GM18502 (cell line): ENCODE measurements around the gene GID8.

Experiments
- ATAC-seq: cut with Tn5 transposase; IDR thresholded peaks from one replicate; pipeline ENCODE4 v1.9.1; 2021; ENCODE audit warnings: mild to moderate bottlenecking; ENCODE audit not compliant: unreplicated experiment, poor library complexity

The GID8 gene

GRCh38 chr20:62966212-62967148 lies 28.5 kb downstream of the GID8 start:
- ATAC-seq: no peak

- no peak for ATAC-seq
These were observed 29.2 kb downstream of the GID8 start for GRCh38 chr20:62967149-62967501.

- ATAC-seq: no peak
These were observed 29.8 kb downstream of the GID8 start for GRCh38 chr20:62967628-62968351.

GRCh38 chr20:62968378-62969178 lies 30.6 kb downstream of the GID8 start:
- ATAC-seq: no peak

- ATAC-seq: no peak
These were observed 31.3 kb downstream of the GID8 start for GRCh38 chr20:62969179-62969760.

GRCh38 chr20:62969939-62970306 lies 32.0 kb downstream of the GID8 start:
- no peak for ATAC-seq

GRCh38 chr20:62970307-62971210 lies 32.6 kb downstream of the GID8 start:
- no peak for ATAC-seq

- no peak for ATAC-seq
These were observed 33.4 kb downstream of the GID8 start for GRCh38 chr20:62971211-62971949.

GRCh38 chr20:62971950-62972844 lies 34.2 kb downstream of the GID8 start:
- ATAC-seq: peak; percentile 76

- ATAC-seq: no peak
These were observed 35.1 kb downstream of the GID8 start for GRCh38 chr20:62972845-62973745.

GRCh38 chr20:62975251-62975760 lies 37.4 kb downstream of the GID8 start:
- ATAC-seq: no peak

GRCh38 chr20:62975812-62976508 lies 38.0 kb downstream of the GID8 start:
- ATAC-seq: no peak

- no peak for ATAC-seq
These were observed 38.9 kb downstream of the GID8 start for GRCh38 chr20:62976886-62977285.

GRCh38 chr20:62977613-62978560 lies 39.9 kb downstream of the GID8 start:
- ATAC-seq: peak; percentile 61

- ATAC-seq: no peak
These were observed 40.6 kb downstream of the GID8 start for GRCh38 chr20:62978561-62978943.
